Limb (tissue), 2 donors: ENCODE measurements around the gene PLPPR1.

Experiments
- DNase-seq, 2 donors: peaks; one replicate each; pipeline ENCODE4 v3.0.0-alpha.2; 2016; ENCODE audit errors: extremely low spot score in 2 of 2

PLPPR1 gene

GRCh38 chr9:101341958-101342357 is 313.4 kb downstream of the PLPPR1 start:
- no peak for DNase-seq

- DNase-seq = no peak
Observed at GRCh38 chr9:101342595-101342994, 314.1 kb downstream of the PLPPR1 start.

- no peak for DNase-seq
Observed at GRCh38 chr9:101350285-101350684, 321.8 kb downstream of the PLPPR1 start.

- DNase-seq = no peak
Observed at GRCh38 chr9:101352892-101353463, 324.5 kb downstream of the PLPPR1 start.

GRCh38 chr9:101353683-101354082 is 325.2 kb downstream of the PLPPR1 start:
- no peak for DNase-seq

- no peak for DNase-seq
Observed at GRCh38 chr9:101354143-101354764, 325.7 kb downstream of the PLPPR1 start.

- no peak for DNase-seq
Observed at GRCh38 chr9:101354765-101355708, 326.5 kb downstream of the PLPPR1 start.

GRCh38 chr9:101356619-101357018 is 328.1 kb downstream of the PLPPR1 start:
- no peak for DNase-seq

GRCh38 chr9:101359679-101360078 is 331.2 kb downstream of the PLPPR1 start:
- DNase-seq = no peak

- no peak for DNase-seq
Observed at GRCh38 chr9:101360647-101361046, 332.1 kb downstream of the PLPPR1 start.

GRCh38 chr9:101362450-101362849 is 333.9 kb downstream of the PLPPR1 start:
- DNase-seq = no peak

GRCh38 chr9:101365181-101365580 is 336.7 kb downstream of the PLPPR1 start:
- no peak for DNase-seq

- DNase-seq = no peak
Observed at GRCh38 chr9:101366038-101366756, 337.7 kb downstream of the PLPPR1 start.

- no peak for DNase-seq
Observed at GRCh38 chr9:101367323-101367722, 338.8 kb downstream of the PLPPR1 start.

- no peak for DNase-seq
Observed at GRCh38 chr9:101369286-101369685, 340.8 kb downstream of the PLPPR1 start.

GRCh38 chr9:101369884-101370531 is 341.5 kb downstream of the PLPPR1 start:
- DNase-seq = no peak

- no peak for DNase-seq
Observed at GRCh38 chr9:101371813-101372212, 343.3 kb downstream of the PLPPR1 start.

- DNase-seq = no peak
Observed at GRCh38 chr9:101372327-101373118, 344.0 kb downstream of the PLPPR1 start.
